ENCODE measurements around the gene COX20.
"Not testable (repeated sequence)": the region's sequence is repeated elsewhere in the genome, so short reads cannot be mapped to it uniquely, and the experiment has no call there.

The COX20 gene

DNA sequence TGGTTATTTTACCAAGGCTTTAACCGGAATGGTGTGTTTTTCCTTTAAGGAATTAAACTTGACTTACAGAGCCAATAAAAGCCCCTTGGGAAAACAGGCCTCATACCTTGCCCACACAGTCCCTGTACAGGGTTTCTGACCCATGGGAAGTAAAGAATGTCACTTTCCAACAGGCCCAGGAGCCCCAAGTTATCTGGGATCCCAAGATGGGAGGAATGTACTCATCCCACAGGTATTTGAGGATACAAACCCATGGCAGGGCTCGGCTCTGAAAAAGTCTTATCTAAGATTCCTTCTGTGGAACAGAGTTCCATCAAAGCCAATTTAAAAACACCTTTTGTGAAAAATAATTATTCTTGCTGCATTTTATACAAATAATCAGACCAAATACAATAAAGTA is 15.3 kb upstream of the COX20 start:
- TF ChIP-seq CTCF (IDR thresholded peaks at IDR 0.05; ENCODE audit: low read depth, low read length, missing control alignments) = no peak
- no peak for DNase-seq (ENCODE audit: low read depth)
- H3K4me3 ChIP-seq (ENCODE audit: low read depth, low read length) = no peak overlapping the region
- in situ Hi-C loops (cut with HindIII; ENCODE audit: low sequenced_read_pairs) = no loop called here

DNA sequence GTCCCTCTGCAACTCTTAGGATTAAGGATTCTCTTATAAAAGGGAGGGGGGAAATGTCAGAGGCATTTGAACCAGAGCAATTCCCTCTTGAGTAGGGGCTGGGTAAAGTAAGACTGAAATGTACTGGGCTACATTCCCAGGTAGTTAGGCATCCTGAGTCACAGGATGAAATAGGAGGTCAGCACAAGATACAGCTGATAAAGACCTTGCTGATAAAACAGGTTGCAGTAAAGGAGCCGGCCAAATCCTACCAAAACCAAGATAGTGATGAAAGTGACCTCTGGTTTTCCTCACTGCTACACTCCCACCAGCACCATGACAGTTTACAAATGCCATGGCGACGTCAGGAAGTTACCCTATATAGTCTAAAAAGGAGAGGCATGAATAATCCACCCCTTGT is 14.3 kb upstream of the COX20 start:
- H3K4me3 ChIP-seq (ENCODE audit: low read depth, low read length) = no peak overlapping the region
- no peak for DNase-seq (ENCODE audit: low read depth)
- in situ Hi-C loops (cut with HindIII; ENCODE audit: low sequenced_read_pairs) = no loop called here
- TF ChIP-seq CTCF (IDR thresholded peaks at IDR 0.05; ENCODE audit: low read depth, low read length, missing control alignments) = no peak

- no peak for TF ChIP-seq CTCF (IDR thresholded peaks at IDR 0.05; ENCODE audit: low read depth, low read length, missing control alignments)
- in situ Hi-C loops (cut with HindIII; ENCODE audit: low sequenced_read_pairs) = no loop called here
- H3K4me3 ChIP-seq (ENCODE audit: low read depth, low read length) = no peak overlapping the region
- DNase-seq (ENCODE audit: low read depth) = no peak
These were observed 12.6 kb upstream of the COX20 start for GRCh38 chr1:244822878-244823277.

- no peak for DNase-seq (ENCODE audit: low read depth)
- in situ Hi-C loops (cut with HindIII; ENCODE audit: low sequenced_read_pairs) = no loop called here
- no peak for TF ChIP-seq CTCF (IDR thresholded peaks at IDR 0.05; ENCODE audit: low read depth, low read length, missing control alignments)
- H3K4me3 ChIP-seq (ENCODE audit: low read depth, low read length) = no peak overlapping the region
These were observed 8.7 kb upstream of the COX20 start for GRCh38 chr1:244826712-244827111.

DNA sequence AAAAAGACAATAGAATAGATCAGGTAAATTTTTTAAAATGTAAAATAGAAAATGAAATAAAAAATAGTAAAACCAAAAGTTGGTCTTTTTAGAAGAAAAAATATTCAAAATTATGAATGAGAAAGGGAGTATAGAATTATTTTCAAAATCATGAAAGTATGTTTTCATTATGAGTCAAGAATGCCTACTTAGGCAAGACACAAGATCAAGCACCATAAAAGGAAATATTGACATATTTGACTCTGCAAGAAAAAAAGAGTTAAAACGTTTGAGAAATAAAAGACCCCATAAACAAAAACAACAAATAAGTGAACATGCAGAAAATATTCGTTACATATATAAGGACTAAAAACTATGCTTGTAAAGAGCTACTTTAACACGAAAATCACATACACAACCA is 4.8 kb upstream of the COX20 start:
- in situ Hi-C loops (cut with HindIII; ENCODE audit: low sequenced_read_pairs) = no loop called here
- DNase-seq (ENCODE audit: low read depth) = no peak

DNA sequence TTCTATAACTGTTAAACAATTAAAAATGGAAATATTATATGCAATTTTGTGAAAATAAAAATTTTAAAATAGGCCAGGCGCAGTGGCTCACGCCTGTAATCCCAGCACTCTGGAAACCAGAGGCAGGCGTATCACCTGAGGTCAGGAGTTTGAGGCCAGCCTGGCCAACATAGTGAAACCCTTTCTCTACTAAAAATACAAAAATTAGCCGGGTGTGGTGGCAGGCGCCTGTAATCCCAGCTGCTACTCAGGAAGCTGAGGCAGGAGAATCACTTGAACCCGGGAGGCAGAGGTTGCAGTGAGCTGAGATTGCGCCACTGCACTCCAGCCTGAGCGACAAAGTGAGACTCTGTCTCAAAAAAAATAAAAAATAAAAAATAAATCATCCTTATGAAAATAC is 2.2 kb upstream of the COX20 start:
- peak overlapping the region; percentile 63 for H3K4me3 ChIP-seq (ENCODE audit: low read depth, low read length)
- DNase-seq (ENCODE audit: low read depth); in situ Hi-C loops (cut with HindIII; ENCODE audit: low sequenced_read_pairs): not testable (repeated sequence)

More for the DNA sequence above, 4.8 kb upstream of the COX20 start:
- no peak overlapping the region for H3K4me3 ChIP-seq (ENCODE audit: low read depth, low read length)
- TF ChIP-seq CTCF (IDR thresholded peaks at IDR 0.05; ENCODE audit: low read depth, low read length, missing control alignments) = no peak

- peak overlapping the region; percentile 63 for H3K4me3 ChIP-seq (ENCODE audit: low read depth, low read length)
- TF ChIP-seq CTCF (IDR thresholded peaks at IDR 0.05; ENCODE audit: low read depth, low read length, missing control alignments) = peak; percentile 24
- in situ Hi-C loops (cut with HindIII; ENCODE audit: low sequenced_read_pairs) = no loop called here
- peak; percentile 49 for DNase-seq (ENCODE audit: low read depth)
These were observed 1.5 kb upstream of the COX20 start for GRCh38 chr1:244833734-244834542.

Measured in astrocyte of the cerebellum (primary cell).